ENCODE measurements around the gene SFRP5.

DNA sequence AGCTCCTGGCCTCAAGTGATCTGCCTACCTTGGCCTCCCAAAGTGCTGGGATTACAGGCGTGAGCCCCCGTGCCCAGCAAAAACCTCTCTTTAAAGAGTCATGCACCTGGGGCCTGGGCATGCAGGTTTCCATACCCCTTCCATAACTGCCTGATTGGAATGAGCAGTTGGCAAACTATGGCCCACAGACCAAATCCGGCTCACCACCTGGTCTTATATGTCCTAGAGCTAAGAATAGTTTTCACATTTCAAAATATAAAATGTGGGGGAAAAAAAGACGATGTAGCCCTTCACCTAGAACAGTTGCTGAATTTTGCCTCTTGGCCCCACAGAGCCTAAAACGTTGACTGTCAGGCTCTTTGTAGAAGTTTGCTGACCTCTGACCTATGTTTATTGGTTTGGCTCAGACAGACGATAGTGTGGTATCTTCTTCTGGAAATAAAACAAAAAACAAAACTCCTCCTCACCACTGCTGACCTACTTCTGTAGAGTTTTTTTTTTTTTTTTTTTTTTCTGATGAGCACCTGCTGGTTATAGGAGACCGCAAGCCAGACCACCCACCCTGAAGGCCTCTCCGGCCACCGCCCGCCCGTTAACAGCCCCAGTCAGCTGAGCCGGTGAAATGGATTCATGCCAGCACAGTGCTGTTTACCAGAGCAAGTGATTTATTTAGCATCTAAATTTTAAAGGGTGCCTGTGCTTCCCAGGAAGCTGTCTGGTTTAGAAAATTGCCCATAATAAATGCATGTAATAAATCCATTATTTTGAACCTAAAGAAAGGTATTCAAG lies 33.5 kb upstream of the SFRP5 start:
- TF ChIP-seq POLR2A (IDR thresholded peaks at IDR 0.05), result no peak
- TF ChIP-seq, protein P1, sequence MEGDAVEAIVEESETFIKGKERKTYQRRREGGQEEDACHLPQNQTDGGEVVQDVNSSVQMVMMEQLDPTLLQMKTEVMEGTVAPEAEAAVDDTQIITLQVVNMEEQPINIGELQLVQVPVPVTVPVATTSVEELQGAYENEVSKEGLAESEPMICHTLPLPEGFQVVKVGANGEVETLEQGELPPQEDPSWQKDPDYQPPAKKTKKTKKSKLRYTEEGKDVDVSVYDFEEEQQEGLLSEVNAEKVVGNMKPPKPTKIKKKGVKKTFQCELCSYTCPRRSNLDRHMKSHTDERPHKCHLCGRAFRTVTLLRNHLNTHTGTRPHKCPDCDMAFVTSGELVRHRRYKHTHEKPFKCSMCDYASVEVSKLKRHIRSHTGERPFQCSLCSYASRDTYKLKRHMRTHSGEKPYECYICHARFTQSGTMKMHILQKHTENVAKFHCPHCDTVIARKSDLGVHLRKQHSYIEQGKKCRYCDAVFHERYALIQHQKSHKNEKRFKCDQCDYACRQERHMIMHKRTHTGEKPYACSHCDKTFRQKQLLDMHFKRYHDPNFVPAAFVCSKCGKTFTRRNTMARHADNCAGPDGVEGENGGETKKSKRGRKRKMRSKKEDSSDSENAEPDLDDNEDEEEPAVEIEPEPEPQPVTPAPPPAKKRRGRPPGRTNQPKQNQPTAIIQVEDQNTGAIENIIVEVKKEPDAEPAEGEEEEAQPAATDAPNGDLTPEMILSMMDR (IDR thresholded peaks at IDR 0.05), result no peak

Data from uterus (tissue), 2 donors.